Measurements from ENCODE around the gene MIS18A.

MIS18A gene

DNA sequence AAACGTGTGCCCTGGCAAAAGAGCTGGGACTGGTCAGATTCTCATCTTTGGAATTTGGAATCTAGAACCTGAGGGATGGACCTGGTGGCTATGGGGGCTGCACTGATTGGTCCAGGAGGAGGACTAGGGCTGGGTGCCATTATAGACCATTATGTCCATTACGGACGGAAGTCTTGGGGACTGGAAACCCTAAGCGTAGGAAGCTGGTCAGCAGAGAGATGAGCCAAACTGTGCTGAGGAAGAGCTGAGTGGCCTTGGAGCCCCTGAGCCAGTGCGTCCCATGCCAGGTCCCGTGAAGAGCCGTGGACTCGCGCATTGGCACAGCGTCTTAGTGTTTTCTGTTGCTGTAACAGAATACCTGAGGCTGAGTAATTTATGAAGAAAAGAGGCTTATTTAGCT lies 29.8 kb upstream of the MIS18A start:
- Histone ChIP-seq H3K9me3 (ENCODE audit: control insufficient read depth, low read length) (no peaks in the 10 kb centered on the region), H3K27ac (no peak overlapping the region), H3K9ac (no peak overlapping the region), H3K4me3 (ENCODE audit: low read depth, low read length) (no peak overlapping the region), H3K4me2 (ENCODE audit: low read length) (no peak overlapping the region), H2AFZ (no peak overlapping the region), H3K36me3 (ENCODE audit: control insufficient read depth, insufficient read depth, low read length) (no peaks in the 10 kb centered on the region), H3K4me1 (no peaks in the 10 kb centered on the region), H3K79me2 (no peaks in the 10 kb centered on the region), H3K27me3 (ENCODE audit: control insufficient read depth, insufficient read depth, low read length) (no peaks in the 10 kb centered on the region)
- TF ChIP-seq, protein P1, sequence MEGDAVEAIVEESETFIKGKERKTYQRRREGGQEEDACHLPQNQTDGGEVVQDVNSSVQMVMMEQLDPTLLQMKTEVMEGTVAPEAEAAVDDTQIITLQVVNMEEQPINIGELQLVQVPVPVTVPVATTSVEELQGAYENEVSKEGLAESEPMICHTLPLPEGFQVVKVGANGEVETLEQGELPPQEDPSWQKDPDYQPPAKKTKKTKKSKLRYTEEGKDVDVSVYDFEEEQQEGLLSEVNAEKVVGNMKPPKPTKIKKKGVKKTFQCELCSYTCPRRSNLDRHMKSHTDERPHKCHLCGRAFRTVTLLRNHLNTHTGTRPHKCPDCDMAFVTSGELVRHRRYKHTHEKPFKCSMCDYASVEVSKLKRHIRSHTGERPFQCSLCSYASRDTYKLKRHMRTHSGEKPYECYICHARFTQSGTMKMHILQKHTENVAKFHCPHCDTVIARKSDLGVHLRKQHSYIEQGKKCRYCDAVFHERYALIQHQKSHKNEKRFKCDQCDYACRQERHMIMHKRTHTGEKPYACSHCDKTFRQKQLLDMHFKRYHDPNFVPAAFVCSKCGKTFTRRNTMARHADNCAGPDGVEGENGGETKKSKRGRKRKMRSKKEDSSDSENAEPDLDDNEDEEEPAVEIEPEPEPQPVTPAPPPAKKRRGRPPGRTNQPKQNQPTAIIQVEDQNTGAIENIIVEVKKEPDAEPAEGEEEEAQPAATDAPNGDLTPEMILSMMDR (IDR thresholded peaks at IDR 0.05), result no peak

DNA sequence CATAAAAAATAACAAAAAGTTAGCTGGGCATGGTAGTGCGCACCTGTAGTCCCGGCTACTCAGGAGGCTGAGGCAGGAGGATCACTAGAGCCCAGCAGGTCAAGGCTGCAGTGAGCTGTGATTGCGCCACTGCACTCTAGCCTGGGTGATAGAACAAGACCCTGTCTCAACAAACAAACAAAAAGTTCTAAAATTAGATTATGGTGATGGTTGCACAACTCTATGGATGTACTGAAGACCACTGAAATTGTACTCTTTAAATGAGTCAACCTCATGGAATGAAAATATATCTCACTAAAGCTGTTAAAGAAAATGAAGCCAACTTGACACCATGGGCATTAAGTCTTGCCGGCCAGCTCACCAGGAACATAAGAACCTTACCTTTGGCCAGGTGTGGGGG lies 28.9 kb upstream of the MIS18A start:
- Histone ChIP-seq H3K27me3 (ENCODE audit: control insufficient read depth, insufficient read depth, low read length) (no peaks in the 10 kb centered on the region), H3K9me3 (ENCODE audit: control insufficient read depth, low read length) (no peaks in the 10 kb centered on the region), H3K4me3 (ENCODE audit: low read depth, low read length) (no peak overlapping the region), H3K9ac (no peak overlapping the region), H2AFZ (no peak overlapping the region), H3K79me2 (no peaks in the 10 kb centered on the region), H3K27ac (no peak overlapping the region), H3K4me1 (no peaks in the 10 kb centered on the region), H3K36me3 (ENCODE audit: control insufficient read depth, insufficient read depth, low read length) (no peaks in the 10 kb centered on the region), H3K4me2 (ENCODE audit: low read length) (no peak overlapping the region)
- TF ChIP-seq, protein P1 (IDR thresholded peaks at IDR 0.05), result no peak

DNA sequence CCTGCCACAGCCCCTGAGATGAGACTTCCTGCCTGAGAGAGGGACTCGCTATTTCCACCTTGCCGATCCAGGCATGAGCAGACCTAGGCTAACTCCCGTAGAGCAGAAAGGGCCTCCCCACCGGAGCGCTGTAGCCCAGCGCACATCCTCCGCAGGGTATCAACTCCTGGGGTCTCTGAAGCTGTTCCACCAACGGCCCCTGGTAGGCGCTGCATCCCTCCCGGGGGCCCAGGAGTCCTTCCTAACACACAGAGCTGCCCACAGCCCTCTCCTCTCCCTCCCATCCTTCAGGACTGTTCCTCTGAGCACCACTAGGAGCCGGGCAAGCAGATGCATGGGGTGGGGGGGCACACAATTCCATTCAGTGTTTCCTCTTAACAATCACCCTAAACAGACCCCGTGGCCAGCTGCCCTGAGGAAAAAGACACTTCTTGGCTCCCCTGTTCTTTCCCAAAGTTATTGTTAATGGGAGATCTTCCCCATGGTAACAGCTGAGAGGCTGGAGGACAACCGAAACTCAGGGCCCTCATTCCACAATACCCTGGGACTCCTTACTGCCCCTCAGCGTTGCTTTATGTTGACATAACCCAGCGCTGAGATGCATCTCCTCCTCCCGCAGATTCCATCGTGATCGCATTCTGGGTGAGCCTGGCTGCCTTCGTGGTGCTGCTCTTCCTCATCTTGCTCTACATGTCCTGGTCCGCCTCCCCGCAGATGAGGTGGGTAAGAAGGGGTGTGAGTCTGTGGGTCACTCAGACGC lies 27.4 kb upstream of the MIS18A start:
- Histone ChIP-seq H3K27ac (no peak overlapping the region), H3K79me2 (no peaks in the 10 kb centered on the region), H3K4me2 (ENCODE audit: low read length) (no peak overlapping the region), H3K9ac (no peak overlapping the region), H3K36me3 (ENCODE audit: control insufficient read depth, insufficient read depth, low read length) (no peaks in the 10 kb centered on the region), H3K4me3 (ENCODE audit: low read depth, low read length) (no peak overlapping the region), H2AFZ (no peak overlapping the region), H3K4me1 (no peaks in the 10 kb centered on the region), H3K9me3 (ENCODE audit: control insufficient read depth, low read length) (no peaks in the 10 kb centered on the region), H3K27me3 (ENCODE audit: control insufficient read depth, insufficient read depth, low read length) (no peaks in the 10 kb centered on the region)
- TF ChIP-seq, protein P1 (IDR thresholded peaks at IDR 0.05), result no peak

DNA sequence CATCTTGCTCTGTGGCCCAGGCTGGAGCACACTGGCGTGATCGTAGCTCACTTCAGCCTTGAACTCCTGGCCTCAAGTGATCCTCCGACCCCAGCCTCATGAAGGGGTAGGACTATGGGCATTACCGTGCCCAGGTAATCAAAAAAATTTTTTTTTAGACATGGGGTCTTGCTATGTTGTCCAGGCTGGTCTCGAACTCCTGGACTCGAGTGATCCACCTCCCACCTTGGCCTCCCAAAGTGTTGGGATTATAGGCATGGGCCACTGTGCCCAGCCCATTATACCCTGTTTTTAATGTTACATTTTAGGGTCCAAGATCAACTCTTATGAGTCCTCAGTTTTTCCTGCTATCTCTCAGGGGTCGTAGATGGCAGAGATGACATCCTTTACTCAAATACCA lies 26.1 kb upstream of the MIS18A start:
- Histone ChIP-seq H3K4me2 (ENCODE audit: low read length) (no peak overlapping the region), H3K9me3 (ENCODE audit: control insufficient read depth, low read length) (no peaks in the 10 kb centered on the region), H3K79me2 (no peaks in the 10 kb centered on the region), H3K4me1 (no peaks in the 10 kb centered on the region), H3K9ac (no peak overlapping the region), H2AFZ (no peak overlapping the region), H3K27me3 (ENCODE audit: control insufficient read depth, insufficient read depth, low read length) (no peaks in the 10 kb centered on the region), H3K36me3 (ENCODE audit: control insufficient read depth, insufficient read depth, low read length) (no peaks in the 10 kb centered on the region), H3K4me3 (ENCODE audit: low read depth, low read length) (no peak overlapping the region), H3K27ac (no peak overlapping the region)
- TF ChIP-seq, protein P1 (IDR thresholded peaks at IDR 0.05), result no peak

DNA sequence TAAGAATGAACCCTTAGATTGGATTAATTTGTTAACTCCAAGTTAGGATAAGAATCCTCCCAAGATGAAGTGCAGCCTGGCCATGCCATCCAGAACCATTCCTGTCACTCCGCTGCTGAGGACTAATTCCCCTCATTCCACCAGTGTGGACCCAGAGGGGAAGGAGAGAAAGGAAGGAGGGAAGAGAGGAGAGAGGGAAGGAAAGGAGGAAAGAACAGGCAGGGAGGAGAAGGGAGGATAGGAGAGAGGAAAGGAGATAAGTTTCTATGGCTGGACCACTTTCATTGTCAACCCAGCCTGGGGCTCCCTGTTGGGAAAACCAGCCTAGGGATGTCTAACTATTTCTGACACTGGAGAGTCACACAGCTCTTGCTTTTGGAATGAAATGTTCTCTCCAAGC lies 24.5 kb upstream of the MIS18A start:
- no peak overlapping the region for H3K27ac ChIP-seq
- no peaks in the 10 kb centered on the region for H3K9me3 ChIP-seq (ENCODE audit: control insufficient read depth, low read length)
- no peak overlapping the region for H3K4me3 ChIP-seq (ENCODE audit: low read depth, low read length)
- H3K79me2 ChIP-seq, result no peaks in the 10 kb centered on the region
- H3K4me1 ChIP-seq, result no peaks in the 10 kb centered on the region
- no peak overlapping the region for H3K9ac ChIP-seq
- no peaks in the 10 kb centered on the region for H3K27me3 ChIP-seq (ENCODE audit: control insufficient read depth, insufficient read depth, low read length)
- no peak overlapping the region for H3K4me2 ChIP-seq (ENCODE audit: low read length)
- H3K36me3 ChIP-seq (ENCODE audit: control insufficient read depth, insufficient read depth, low read length), result no peaks in the 10 kb centered on the region
- TF ChIP-seq, protein P1 (IDR thresholded peaks at IDR 0.05), result no peak
- no peak overlapping the region for H2AFZ ChIP-seq

All from parathyroid adenoma (tissue), 2 donors.